PC-9 (cell line): ENCODE measurements around the gene ANO1. TPM values are rescaled to one million over a fixed set of nuclear protein-coding genes. Genes with fewer than 3 reads are reported as not detected.

Experiments
- BruUV-seq: library from RNA; stranded (reverse); fragments of 400-500 nt; replicated peaks from 2 replicates; lab custom pipeline; 2021; lab: Mats Ljungman, UMichigan
- CTCF ChIA-PET: fragments of 300-600 bp; sonication (Branson Sonifier 250); formaldehyde crosslinking; loops from one replicate; lab custom pipeline; 2022; ENCODE audit warnings: antibody characterized with exemption; lab: Charles Lee
- POLR2A ChIA-PET: fragments of 300-600 bp; sonication (Branson Sonifier 250); formaldehyde crosslinking; loops from one replicate; lab custom pipeline; 2022; ENCODE audit warnings: antibody characterized with exemption; ENCODE audit not compliant: unreplicated experiment; lab: Charles Lee
- DNase-seq, 2 experiments: peaks; one replicate each; pipeline versions ENCODE4 v3.0.0 to v3.0.0-alpha.2; 2015 to 2022; ENCODE audit warnings: mixed read lengths in 1 of 2
- H2AFZ ChIP-seq: fragments of 200-600 bp; sonication (generic); 2 replicates; pipeline ENCODE4 v1.8.1; 2017; ENCODE audit warnings: antibody characterized with exemption
- H3F3A ChIP-seq: fragments of 200-600 bp; sonication (generic); 2 replicates; pipeline ENCODE4 v1.8.1; 2017; ENCODE audit warnings: antibody characterized with exemption, mild to moderate bottlenecking, low read depth; ENCODE audit not compliant: insufficient read depth
- H3K27ac ChIP-seq: fragments of 200-600 bp; sonication (generic); 2 replicates; pipeline ENCODE4 v1.6.1; 2016; ENCODE audit warnings: mixed run types
- H3K27me3 ChIP-seq: fragments of 200-600 bp; sonication (generic); 2 replicates; pipeline ENCODE4 v1.6.1; 2016; ENCODE audit warnings: low read depth, mixed run types; ENCODE audit not compliant: insufficient read depth
- H3K36me3 ChIP-seq: fragments of 200-600 bp; sonication (generic); 2 replicates; pipeline ENCODE4 v1.6.1; 2016; ENCODE audit warnings: low read depth, mixed run types
- H3K4me1 ChIP-seq: fragments of 200-600 bp; sonication (generic); replicated peaks from 2 replicates; pipeline ENCODE4 v1.6.1; 2016; ENCODE audit warnings: mixed run types; ENCODE audit not compliant: insufficient read depth
- H3K4me2 ChIP-seq: fragments of 200-600 bp; sonication (generic); 2 replicates; pipeline ENCODE4 v1.6.1; 2017; ENCODE audit warnings: mixed run types
- H3K4me3 ChIP-seq: fragments of 200-600 bp; sonication (generic); 2 replicates; pipeline ENCODE4 v1.6.1; 2016; ENCODE audit warnings: mixed run types
- H3K79me2 ChIP-seq: fragments of 200-600 bp; sonication (generic); 2 replicates; pipeline ENCODE4 v1.6.1; 2017; ENCODE audit warnings: low read depth, mixed run types
- H3K9me2 ChIP-seq: fragments of 200-600 bp; sonication (generic); 2 replicates; pipeline ENCODE4 v1.8.1; 2017; ENCODE audit warnings: mild to moderate bottlenecking; ENCODE audit not compliant: insufficient read depth
- H3K9me3 ChIP-seq: fragments of 200-600 bp; sonication (generic); 2 replicates; pipeline ENCODE4 v1.8.1; 2016; ENCODE audit warnings: low read depth; ENCODE audit not compliant: insufficient read depth
- H4K20me1 ChIP-seq: fragments of 200-600 bp; sonication (generic); 2 replicates; pipeline ENCODE4 v1.8.1; 2017; ENCODE audit not compliant: insufficient read depth
- EZH2 ChIP-seq: fragments of 200-600 bp; sonication (generic); IDR thresholded peaks from 2 replicates; pipeline ENCODE4 v1.8.0; 2017; ENCODE audit warnings: antibody characterized with exemption, low read depth
- intact Hi-C: fragments of 100-400 bp; cut with micrococcal nuclease; formaldehyde crosslinking; loops from one replicate; pipeline ENCODE4 v1.10.0; 2022; ENCODE audit not compliant: unreplicated experiment
- total RNA-seq: library from RNA; stranded (reverse); gene quantifications from 2 replicates; pipeline ENCODE4 v1.2.3, GENCODE V29; 2021
- TF ChIP-seq, protein P1 (sequence below): fragments of 200-600 bp; sonication (generic); conservative IDR thresholded peaks from 2 replicates; pipeline ENCODE4 v1.6.1; 2017; ENCODE audit warnings: mixed run types, antibody characterized with exemption, mild to moderate bottlenecking, moderate library complexity

ANO1 gene
- total RNA-seq, 1 experiment from 2014 or later = 107 TPM

DNA sequence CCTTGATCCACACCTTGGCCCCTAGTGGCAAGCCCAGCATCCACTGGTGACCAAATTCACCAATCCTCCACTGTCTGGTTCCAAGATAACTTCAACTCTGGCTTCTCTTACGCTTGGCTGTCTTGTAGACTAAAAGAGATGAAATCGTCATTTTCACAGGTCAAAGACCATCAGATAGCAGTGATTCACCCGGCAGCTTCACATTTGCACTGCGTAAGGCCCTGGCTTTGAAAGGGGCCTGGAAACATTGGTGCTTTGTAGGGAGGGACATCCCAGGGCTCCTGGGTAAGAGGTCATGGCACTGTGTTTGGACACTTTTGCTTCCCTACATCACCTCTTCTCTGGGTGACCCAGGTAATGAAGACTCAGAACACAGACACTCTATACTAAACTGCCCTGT is 94.9 kb downstream of the ANO1 start:
- Histone ChIP-seq H3K4me3 (no peak overlapping the region), H3K4me2 (no peak overlapping the region), H3K27ac (no peak overlapping the region), H2AFZ (no peak overlapping the region), H3K4me1 (no peaks in the 10 kb centered on the region), H3K27me3 (no peaks in the 10 kb centered on the region), H3F3A (peaks cover 79% of the 10 kb centered on the region), H3K36me3 (peaks cover 66% of the 10 kb centered on the region), H4K20me1 (peaks cover 28% of the 10 kb centered on the region), H3K9me2 (no peaks in the 10 kb centered on the region), H3K79me2 (no peaks in the 10 kb centered on the region), H3K9me3 (no peaks in the 10 kb centered on the region)
- DNase-seq = no peak
- no TSS peak for BruUV-seq
- intact Hi-C loops = no loop called here
- ChIA-PET POLR2A (interaction anchor here (0.7 kb wide), 1 partner anchor 241 kb away, joined by 3 read pairs; no protein-coding TSS in a partner anchor), CTCF (interaction anchor here (0.6 kb wide), 2 partner anchors 453 to 1255 kb away, joined by 3 to 6 read pairs; no protein-coding TSS in a partner anchor)
- no peak for TF ChIP-seq EZH2
- TF ChIP-seq, protein P1, sequence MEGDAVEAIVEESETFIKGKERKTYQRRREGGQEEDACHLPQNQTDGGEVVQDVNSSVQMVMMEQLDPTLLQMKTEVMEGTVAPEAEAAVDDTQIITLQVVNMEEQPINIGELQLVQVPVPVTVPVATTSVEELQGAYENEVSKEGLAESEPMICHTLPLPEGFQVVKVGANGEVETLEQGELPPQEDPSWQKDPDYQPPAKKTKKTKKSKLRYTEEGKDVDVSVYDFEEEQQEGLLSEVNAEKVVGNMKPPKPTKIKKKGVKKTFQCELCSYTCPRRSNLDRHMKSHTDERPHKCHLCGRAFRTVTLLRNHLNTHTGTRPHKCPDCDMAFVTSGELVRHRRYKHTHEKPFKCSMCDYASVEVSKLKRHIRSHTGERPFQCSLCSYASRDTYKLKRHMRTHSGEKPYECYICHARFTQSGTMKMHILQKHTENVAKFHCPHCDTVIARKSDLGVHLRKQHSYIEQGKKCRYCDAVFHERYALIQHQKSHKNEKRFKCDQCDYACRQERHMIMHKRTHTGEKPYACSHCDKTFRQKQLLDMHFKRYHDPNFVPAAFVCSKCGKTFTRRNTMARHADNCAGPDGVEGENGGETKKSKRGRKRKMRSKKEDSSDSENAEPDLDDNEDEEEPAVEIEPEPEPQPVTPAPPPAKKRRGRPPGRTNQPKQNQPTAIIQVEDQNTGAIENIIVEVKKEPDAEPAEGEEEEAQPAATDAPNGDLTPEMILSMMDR = no peak

DNA sequence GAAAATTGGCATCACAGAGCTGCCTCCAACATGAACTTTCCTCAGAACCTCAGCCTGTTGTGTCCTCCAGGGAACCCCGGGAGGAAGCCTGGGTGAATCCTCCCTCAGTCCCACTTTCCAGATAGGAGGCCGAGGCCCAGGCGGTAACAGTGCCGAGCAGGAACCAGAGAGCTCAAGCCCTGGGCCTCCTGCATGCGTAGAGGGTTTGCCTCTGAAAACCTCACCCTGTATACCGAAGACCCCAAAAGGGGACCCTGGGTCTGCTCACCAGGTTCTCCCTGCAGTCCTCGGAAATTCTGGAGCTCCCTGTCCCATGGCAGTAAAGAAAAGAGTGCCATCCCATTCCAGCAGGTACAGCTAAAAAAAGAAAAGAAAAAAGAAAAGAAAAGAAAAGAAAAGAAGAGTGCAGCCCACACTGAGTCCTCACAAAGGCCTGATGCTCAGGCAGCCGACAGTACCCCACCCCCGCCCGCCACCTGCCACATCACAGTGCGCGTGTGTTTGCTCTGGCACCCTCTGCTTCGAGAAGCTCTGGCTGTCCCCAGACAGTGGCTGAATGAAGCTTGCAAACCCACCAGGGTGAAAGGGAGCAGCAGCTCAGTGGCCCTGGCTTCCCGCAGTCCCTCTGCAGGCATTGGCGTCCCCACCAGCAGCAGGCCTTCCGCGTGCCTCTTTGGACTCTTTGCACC is 96.6 kb downstream of the ANO1 start:
- no peaks in the 10 kb centered on the region for H3K27me3 ChIP-seq
- no peak for TF ChIP-seq EZH2
- TF ChIP-seq, protein P1 = no peak
- no peaks in the 10 kb centered on the region for H3K79me2 ChIP-seq
- no peaks in the 10 kb centered on the region for H3K4me1 ChIP-seq
- H3K9me2 ChIP-seq = no peaks in the 10 kb centered on the region
- no peak overlapping the region for H3K27ac ChIP-seq
- H4K20me1 ChIP-seq = peaks cover 37% of the 10 kb centered on the region
- no TSS peak for BruUV-seq
- no peak overlapping the region for H2AFZ ChIP-seq
- intact Hi-C loops = no loop called here
- ChIA-PET POLR2A (no interaction called here), CTCF (no interaction called here)
- peaks cover 56% of the 10 kb centered on the region for H3K36me3 ChIP-seq
- no peak overlapping the region for H3K4me3 ChIP-seq
- H3K4me2 ChIP-seq = no peak overlapping the region
- H3K9me3 ChIP-seq = no peaks in the 10 kb centered on the region
- H3F3A ChIP-seq = peaks cover 81% of the 10 kb centered on the region
- no peak for DNase-seq

DNA sequence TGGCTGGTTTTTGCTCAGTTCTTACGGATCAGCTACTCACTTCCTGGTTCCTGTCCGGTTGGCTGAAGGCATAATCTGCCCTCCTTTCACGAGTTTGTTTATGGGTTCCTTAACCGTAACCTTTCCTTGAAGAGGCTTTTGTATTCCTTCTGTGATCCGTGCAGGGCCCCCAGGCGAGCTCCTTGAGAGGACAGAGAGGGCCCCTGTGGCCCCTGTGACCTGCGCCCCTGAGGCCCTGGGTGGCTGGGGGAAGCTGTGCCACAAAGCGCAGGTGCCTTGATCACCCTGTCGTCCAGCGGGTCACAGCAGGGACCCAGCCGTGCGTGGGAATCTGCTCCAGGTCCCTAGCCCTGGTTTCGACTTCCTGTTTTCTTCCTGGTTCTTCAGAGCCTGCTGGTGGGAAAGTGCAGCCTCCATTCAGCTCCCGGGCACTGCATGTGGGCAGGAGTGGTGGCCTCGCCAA is 97.2 kb downstream of the ANO1 start:
- H2AFZ ChIP-seq = no peak overlapping the region
- H3K9me3 ChIP-seq = no peaks in the 10 kb centered on the region
- no peaks in the 10 kb centered on the region for H3K27me3 ChIP-seq
- ChIA-PET POLR2A (no interaction called here), CTCF (no interaction called here)
- H3K9me2 ChIP-seq = no peaks in the 10 kb centered on the region
- intact Hi-C loops = no loop called here
- BruUV-seq = no TSS peak
- H3K27ac ChIP-seq = no peak overlapping the region
- H3F3A ChIP-seq = peaks cover 78% of the 10 kb centered on the region
- no peaks in the 10 kb centered on the region for H3K79me2 ChIP-seq
- peaks cover 41% of the 10 kb centered on the region for H4K20me1 ChIP-seq
- no peaks in the 10 kb centered on the region for H3K4me1 ChIP-seq
- no peak for DNase-seq
- no peak overlapping the region for H3K4me3 ChIP-seq
- H3K4me2 ChIP-seq = no peak overlapping the region
- peaks cover 51% of the 10 kb centered on the region for H3K36me3 ChIP-seq
- TF ChIP-seq EZH2 = no peak
- TF ChIP-seq, protein P1 = no peak
